ENCODE data around the gene ZNF862.

ZNF862 gene

DNA sequence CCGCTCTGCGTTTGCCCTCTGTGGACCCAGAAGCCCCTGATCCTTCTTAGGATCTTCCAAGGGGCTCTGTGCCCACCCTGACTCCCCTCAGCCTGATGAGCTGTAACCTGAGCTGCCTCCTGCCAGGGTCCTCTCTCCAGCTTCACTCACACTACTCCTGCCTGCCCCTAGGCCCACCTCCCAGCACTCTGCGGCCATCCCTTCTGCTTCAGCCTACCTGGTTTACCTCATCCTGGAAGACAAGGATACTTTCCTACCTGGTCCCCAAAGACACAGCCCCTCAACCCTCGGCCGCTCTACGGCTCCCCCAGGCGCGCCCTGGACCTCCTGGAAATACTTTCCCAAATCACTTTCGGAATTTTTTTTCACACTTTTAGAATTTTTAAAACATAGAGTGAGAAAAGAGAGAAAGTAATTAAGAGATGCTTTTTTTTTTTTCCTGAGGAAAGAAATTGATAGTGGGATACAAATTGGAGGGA is 6.4 kb upstream of the ZNF862 start:
- no peak for DNase-seq (ENCODE audit: low spot score)
- TF ChIP-seq, protein P1, sequence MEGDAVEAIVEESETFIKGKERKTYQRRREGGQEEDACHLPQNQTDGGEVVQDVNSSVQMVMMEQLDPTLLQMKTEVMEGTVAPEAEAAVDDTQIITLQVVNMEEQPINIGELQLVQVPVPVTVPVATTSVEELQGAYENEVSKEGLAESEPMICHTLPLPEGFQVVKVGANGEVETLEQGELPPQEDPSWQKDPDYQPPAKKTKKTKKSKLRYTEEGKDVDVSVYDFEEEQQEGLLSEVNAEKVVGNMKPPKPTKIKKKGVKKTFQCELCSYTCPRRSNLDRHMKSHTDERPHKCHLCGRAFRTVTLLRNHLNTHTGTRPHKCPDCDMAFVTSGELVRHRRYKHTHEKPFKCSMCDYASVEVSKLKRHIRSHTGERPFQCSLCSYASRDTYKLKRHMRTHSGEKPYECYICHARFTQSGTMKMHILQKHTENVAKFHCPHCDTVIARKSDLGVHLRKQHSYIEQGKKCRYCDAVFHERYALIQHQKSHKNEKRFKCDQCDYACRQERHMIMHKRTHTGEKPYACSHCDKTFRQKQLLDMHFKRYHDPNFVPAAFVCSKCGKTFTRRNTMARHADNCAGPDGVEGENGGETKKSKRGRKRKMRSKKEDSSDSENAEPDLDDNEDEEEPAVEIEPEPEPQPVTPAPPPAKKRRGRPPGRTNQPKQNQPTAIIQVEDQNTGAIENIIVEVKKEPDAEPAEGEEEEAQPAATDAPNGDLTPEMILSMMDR (IDR thresholded peaks at IDR 0.05; ENCODE audit: extremely low read depth, missing control alignments): no peak

DNA sequence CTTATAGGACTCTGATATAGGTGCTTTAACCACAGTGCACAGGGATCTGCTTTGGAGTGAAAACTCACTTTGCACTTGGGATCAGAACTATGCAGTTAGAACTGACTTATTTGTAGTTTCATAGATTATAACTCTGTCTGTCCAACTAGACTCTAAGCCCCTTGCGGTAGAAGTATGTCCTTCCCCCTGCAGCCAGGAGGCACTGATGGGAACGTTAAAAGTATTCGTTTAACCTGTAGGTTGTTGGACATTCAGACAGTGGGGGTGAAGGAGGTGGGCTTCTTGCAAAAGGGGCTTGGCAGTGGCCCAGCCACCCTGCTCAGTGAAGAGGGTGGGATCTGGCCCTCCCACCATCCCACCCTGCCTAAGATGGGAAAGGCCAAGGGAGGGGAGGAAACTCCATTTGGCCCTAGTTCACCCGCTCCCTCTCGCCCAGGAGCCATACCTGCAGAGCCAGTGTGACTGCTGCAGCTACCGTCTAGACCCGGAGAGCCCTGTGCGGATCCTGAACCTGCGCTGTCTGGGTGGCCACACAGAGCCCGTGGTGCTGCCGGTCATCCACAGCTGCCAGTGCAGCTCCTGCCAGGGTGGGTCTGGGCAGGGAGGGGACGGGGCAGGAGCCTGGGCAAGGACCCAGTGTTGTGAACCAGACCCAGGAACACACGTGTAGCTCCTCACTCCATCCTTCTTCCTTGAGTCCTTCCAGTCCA is 5.7 kb upstream of the ZNF862 start:
- DNase-seq (ENCODE audit: low spot score): no peak
- TF ChIP-seq, protein P1 (IDR thresholded peaks at IDR 0.05; ENCODE audit: extremely low read depth, missing control alignments): no peak

DNA sequence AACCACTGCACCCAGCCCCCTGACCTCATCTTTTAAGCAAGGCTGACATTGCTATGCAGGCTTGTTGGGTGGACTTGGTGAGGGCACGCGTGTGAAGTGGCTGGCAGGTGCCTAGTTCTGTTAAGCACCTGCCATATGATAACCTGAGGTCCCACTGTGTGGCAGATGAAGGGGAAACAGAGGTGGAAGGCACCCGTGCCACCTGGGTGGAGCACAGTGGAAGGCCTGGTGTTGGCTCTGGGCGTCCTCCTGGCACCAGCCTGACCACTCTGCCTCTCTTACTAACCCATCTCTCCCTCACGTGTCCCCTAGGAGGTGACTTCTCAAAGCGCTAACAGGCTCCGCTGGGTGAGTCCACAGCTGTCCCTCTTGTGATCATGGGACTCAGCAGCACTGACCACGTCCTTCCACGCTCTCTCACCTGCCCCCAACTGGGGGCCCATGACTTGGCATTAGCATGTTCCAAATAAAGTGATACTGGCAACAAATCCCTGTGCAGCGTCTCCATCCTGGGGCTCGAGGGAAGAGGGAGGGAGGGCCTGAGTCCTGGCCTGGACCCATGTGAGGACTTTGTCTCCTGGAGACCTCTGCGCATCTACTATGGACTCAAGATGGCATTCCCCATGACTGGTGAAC is 4.6 kb upstream of the ZNF862 start:
- TF ChIP-seq, protein P1 (IDR thresholded peaks at IDR 0.05; ENCODE audit: extremely low read depth, missing control alignments): no peak
- DNase-seq (ENCODE audit: low spot score): no peak

DNA sequence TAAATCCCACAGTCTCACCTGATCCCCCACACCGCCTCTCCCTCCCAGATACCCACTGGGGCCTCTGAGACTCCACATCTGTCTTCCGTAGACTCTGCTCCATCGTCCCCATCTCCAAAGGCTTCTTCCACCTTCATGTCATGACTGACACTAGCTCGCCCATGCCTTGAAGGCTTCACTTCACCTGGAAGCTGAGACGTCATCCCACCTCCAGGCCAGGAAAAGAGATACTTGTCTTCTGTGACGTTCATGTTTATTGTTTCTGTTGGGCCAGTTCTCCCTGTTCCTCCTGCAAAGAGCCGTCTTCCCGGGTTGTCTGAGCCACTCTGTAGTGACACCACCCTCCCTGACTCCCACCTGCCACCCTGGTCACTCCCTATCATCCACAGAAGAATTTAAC is 3.6 kb upstream of the ZNF862 start:
- DNase-seq (ENCODE audit: low spot score): no peak
- TF ChIP-seq, protein P1 (IDR thresholded peaks at IDR 0.05; ENCODE audit: extremely low read depth, missing control alignments): no peak

DNA sequence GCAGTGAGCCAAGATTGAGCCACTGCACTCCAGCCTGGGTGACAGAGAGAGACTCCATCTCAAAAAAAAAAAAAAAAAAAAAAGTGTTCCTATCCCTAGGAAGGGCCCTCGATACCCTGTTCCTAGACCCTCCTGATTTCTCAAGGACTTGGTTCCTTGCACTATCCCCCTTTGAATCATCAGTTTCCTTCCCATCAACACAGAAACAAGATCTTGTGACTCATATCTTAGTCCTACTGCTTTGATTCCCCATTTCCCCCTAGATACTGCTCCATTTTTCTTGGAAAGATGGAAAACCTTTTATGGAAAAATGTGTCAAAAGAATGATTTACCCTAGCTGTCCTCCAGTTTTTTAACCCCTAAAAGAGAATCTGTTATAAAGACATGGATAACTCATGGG is 1.7 kb upstream of the ZNF862 start:
- TF ChIP-seq, protein P1 (IDR thresholded peaks at IDR 0.05; ENCODE audit: extremely low read depth, missing control alignments): no peak
- no peak for DNase-seq (ENCODE audit: low spot score)

DNA sequence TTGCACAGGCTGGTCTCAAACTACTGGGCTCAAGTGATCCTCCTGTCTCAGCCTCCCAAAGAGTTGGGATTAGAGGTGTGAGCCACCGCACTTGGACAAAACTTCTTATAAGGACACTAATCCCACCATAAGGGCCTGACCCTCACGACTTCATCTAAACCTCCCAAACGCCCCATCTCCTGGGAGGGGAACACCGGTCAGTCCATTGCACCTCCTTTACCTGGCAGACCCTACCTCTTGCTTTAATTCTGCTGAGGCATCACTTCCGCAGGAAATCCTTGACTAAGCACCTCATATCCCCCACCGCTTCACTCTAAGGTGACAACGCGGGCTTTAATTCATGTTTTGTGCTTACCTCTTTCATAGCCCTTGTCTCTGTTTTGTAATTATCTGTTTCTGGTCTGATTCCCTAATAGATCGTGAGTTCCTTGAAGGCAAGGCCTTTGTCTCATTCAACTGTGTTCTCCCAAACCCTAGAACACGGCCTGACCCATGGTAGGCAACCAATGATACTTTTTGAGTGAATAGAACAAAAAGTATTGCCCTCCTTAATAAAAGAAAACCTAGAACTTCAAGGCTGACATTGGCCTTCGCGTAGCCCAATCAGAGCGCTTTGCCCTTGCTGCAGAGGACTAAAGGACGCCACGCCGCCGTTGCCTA is 481 bp upstream of the ZNF862 start:
- DNase-seq (ENCODE audit: low spot score): no peak
- TF ChIP-seq, protein P1 (IDR thresholded peaks at IDR 0.05; ENCODE audit: extremely low read depth, missing control alignments): no peak

DNA sequence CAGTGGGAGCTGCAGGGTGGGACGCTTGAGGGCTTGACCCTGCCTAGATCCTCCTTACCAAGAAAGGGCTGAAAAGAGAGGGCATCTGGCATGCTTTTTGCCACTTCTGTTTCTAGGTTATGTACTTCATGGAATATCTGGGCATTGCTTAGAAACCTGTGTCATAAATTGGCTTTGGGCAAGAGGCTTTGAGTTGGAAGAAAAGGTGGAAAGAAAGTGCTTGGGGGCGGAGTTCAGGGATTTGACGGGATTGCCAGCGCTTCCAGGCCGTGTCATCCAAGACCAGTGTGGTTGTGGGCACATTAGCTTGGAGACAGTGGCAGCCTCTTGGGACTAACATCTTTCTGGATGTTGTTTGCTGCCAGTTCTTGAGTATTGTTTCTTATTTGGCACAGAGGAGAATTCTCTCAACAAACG is 825 bp downstream of the ZNF862 start:
- DNase-seq (ENCODE audit: low spot score): no peak
- TF ChIP-seq, protein P1 (IDR thresholded peaks at IDR 0.05; ENCODE audit: extremely low read depth, missing control alignments): no peak

Measured in GM20000 (cell line).